LNCaP clone FGC (cell line): ENCODE results near the gene THAP7.

Experiments
- DNase-seq: peaks from one replicate; pipeline ENCODE4 v3.0.0-alpha.2; 2011; ENCODE audit warnings: low read depth
- H3K4me3 ChIP-seq: 2 replicates; pipeline ENCODE4 v1.5.1; 2011; ENCODE audit warnings: mild to moderate bottlenecking, low read depth, low read length, control low read depth
- TF ChIP-seq, protein P1 (sequence below): IDR thresholded peaks from 2 replicates; pipeline ENCODE4 v1.5.1; 2012; ENCODE audit warnings: mild to moderate bottlenecking; ENCODE audit not compliant: control insufficient read depth, insufficient read depth; ENCODE audit errors: extremely low read depth

THAP7 gene

DNA sequence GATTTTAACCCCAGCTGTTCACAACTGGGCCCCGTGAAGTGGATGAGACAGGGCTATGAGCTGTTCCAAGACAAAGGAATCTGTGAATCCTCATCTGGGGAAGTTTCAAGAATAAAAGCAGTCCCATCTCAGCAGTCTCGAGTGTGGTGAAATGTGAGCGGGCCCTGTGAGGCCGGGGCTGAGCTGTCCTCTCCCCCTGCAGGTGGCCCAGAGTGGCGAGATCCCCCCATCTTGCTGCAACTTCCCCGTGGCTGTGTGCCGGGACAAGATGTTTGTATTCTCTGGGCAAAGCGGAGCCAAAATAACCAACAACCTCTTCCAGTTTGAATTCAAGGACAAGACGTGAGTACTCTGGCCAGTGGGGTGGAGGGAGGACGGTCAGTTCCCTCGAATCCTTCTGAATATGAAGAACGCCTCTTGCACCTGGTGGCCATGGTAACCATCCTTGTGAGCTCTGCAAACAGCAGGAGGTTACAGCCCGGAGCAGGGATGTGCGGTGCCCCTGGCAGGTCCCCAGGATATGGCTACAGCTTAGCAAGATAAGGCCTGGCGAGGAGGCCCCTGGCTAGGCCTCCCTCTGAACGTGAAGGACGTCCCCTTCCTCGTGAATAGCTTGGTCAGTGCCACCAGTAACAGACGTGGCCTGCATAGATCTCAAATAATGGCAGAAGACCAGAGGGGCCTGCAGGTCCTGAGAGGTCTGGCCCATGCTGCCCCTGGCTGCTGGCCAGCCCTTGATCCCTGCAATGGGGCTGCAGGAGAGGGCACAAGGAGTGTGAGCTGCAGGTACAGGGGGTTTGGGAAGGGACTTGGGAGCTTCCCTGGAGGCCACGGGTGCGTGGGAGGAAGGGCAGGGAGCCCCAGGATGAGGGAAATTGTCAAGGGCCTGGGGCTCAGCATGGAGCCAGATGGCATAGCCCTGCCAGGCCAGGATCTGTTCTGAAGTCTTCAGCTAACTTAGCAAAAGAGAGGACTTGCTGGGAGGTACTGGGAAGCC, 11.4 kb downstream of the THAP7 start:
- no peak for DNase-seq
- no peak overlapping the region for H3K4me3 ChIP-seq
- TF ChIP-seq, protein P1, sequence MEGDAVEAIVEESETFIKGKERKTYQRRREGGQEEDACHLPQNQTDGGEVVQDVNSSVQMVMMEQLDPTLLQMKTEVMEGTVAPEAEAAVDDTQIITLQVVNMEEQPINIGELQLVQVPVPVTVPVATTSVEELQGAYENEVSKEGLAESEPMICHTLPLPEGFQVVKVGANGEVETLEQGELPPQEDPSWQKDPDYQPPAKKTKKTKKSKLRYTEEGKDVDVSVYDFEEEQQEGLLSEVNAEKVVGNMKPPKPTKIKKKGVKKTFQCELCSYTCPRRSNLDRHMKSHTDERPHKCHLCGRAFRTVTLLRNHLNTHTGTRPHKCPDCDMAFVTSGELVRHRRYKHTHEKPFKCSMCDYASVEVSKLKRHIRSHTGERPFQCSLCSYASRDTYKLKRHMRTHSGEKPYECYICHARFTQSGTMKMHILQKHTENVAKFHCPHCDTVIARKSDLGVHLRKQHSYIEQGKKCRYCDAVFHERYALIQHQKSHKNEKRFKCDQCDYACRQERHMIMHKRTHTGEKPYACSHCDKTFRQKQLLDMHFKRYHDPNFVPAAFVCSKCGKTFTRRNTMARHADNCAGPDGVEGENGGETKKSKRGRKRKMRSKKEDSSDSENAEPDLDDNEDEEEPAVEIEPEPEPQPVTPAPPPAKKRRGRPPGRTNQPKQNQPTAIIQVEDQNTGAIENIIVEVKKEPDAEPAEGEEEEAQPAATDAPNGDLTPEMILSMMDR = no peak

DNA sequence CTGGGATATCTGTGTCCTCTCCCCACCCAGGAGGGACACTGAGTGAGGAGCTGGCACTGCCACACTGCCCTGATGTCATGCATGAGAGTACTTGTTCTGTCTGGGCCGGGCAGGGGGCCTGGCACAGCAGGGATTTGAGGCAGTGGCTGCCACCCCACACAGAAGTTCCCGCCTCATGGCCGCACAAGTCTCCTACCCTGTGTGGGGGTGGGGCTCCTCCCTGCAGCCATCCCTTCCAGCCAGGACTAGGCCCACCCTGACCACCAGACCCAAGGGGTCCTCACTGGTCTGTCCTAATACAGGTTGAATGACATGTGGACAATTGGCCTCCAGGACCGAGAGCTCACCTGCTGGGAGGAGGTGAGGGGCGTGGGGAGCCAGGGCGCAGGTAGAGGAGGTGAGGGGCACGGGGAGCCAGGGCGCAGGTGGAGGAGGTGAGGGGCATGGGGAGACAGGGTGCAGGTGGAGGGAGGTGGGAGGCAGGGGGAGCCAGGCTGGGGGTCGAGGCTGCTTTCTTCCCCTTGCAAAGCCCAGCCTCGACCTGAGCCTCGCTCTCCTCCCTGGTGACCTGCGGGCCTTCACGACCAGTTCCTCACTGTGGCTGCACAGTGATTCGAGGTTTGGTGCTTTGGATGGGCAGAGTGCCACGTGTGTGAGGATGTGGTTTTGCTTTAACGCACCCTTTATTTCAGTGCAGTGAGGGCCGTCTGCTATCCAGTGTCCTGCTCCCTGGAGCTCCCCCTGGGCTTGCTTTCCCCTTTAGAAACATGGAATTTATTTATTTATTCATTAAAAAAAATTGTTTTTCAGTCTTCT, 12.4 kb downstream of the THAP7 start:
- no peak for DNase-seq
- no peak overlapping the region for H3K4me3 ChIP-seq
- TF ChIP-seq, protein P1 = no peak

- TF ChIP-seq, protein P1 = no peak
- DNase-seq = no peak
- H3K4me3 ChIP-seq = no peak overlapping the region
Measured at GRCh38 chr22:20988573-20989322, 13.2 kb downstream of the THAP7 start.

GRCh38 chr22:20987375-20987774, 14.5 kb downstream of the THAP7 start:
- DNase-seq = no peak
- TF ChIP-seq, protein P1 = no peak
- no peak overlapping the region for H3K4me3 ChIP-seq

DNA sequence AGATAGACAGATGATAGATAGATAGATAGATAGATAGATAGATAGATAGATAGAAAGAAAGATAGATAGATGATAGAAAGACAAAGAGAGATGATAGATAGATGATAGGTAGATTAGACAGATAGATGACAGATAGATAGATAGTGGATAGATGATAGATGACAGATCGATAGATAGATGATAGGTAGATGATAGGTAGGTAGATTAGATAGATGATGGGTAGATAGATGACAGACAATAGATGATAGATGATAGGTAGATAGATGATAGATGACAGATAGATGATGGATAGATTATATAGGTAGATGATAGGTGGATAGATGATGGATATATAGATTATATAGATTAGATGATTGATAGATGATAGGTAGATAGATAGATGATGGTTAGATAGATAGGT, 15.6 kb downstream of the THAP7 start:
- no peak for DNase-seq
- H3K4me3 ChIP-seq = no peak overlapping the region
- TF ChIP-seq, protein P1 = no peak

GRCh38 chr22:20985720-20986119, 16.2 kb downstream of the THAP7 start:
- H3K4me3 ChIP-seq = no peak overlapping the region
- TF ChIP-seq, protein P1 = no peak
- no peak for DNase-seq
